ENCODE measurements around the gene CASK. TPM values are rescaled to one million over a fixed set of nuclear protein-coding genes. Genes with fewer than 3 reads are reported as not detected.

CASK gene, protein sequence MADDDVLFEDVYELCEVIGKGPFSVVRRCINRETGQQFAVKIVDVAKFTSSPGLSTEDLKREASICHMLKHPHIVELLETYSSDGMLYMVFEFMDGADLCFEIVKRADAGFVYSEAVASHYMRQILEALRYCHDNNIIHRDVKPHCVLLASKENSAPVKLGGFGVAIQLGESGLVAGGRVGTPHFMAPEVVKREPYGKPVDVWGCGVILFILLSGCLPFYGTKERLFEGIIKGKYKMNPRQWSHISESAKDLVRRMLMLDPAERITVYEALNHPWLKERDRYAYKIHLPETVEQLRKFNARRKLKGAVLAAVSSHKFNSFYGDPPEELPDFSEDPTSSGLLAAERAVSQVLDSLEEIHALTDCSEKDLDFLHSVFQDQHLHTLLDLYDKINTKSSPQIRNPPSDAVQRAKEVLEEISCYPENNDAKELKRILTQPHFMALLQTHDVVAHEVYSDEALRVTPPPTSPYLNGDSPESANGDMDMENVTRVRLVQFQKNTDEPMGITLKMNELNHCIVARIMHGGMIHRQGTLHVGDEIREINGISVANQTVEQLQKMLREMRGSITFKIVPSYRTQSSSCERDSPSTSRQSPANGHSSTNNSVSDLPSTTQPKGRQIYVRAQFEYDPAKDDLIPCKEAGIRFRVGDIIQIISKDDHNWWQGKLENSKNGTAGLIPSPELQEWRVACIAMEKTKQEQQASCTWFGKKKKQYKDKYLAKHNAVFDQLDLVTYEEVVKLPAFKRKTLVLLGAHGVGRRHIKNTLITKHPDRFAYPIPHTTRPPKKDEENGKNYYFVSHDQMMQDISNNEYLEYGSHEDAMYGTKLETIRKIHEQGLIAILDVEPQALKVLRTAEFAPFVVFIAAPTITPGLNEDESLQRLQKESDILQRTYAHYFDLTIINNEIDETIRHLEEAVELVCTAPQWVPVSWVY
- total RNA-seq (2022; extraction: Qiagen RNA extraction; ENCODE audit: low read depth), result 18.7 to 23.0 TPM (median 21.6 TPM) in 5 replicates

DNA sequence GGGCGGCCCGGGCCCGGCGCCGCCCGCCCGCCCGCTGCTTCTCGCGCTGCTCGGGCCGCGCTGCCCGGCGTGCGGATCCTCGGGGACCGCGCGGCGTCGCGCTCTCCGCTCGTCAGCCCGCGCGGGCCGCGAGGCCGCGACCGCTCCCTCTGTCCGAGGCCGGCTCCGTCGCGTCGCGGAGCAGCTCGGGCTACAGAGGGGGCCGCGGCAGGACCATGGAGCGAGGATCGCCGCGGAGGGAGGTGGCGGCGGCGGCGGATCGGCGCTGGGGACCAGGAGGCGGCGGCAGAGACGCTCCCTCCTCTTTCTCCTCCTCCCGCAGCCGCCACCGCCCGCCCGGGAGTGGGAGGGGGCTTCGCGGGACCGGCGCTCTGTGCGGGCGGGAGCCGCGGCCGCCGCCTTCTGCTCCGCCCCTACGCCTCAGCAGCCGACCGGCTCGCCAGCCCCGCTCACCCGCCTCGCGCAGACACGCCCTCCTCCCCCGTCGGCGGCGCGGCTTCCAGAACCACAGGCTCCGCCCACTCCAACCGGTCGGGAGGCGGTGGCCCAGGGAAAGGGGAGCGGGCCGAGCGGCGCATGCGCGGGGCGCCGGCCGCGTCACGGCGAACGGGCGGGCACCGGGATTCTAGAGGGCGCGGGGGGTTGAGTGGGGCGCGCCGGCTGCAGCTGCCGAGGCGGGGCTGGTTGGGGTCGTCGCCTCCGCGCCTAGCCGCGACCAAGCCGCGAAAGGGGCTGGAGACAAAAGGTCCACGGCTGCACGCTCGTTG, at the start of gene CASK:
Gene CASK (minus strand): TSS at position 344 of the 767 bp plus-strand sequence. CDS start 566 bp downstream, outside the sequence.

DNA sequence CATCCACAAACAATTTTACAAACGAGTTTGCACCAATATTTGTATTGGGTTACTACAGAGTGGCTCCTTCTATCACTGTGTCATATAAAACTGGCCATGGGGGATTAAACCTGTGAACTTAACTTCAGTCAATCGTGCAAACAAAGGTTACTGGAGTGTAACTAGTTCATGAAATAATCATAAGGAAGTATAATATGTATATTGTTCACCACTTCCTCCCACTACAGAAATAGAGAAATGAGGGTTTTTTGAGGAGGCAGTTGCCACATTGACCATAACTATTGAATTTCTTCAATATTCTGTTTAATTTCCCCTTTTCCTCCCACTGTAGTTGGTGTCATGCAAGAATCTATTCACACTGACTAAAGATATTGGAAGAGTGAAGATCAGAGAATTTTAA, 199.5 kb downstream of the CASK start, which contains the start of gene GPR82:
Gene GPR82 (plus strand): TSS at position 356 of the 400 bp plus-strand sequence. CDS start 2,846 bp downstream, outside the sequence.

DNA sequence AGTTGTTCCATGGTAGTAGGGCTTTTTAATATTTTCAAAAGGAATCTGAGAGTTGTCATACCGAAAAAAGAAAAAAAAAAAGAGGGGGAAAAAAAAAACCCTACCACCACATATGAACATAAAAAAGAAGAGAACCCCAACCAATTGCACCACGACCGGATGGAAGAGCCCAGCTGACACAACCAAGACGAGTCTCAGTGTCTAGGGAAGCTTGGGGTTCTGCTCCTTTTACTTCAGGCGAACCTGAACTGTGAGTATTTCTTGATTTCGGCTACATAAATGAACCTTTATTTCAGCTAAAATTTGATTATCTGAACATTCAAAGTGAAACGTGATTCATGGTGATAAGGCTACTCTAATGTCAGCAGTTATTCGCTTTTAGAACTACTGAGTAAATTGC, 234.5 kb downstream of the CASK start, which contains the start of gene GPR34:
Gene GPR34 (plus strand): TSS at position 139 of the 400 bp plus-strand sequence. CDS start 6,661 bp downstream, outside the sequence.

Other genes with a start within 250 kb of the CASK start
- 0.13 to 0.16 TPM (median 0.15 TPM) in 4 of 5 replicates, not detected in the other for gene GPR34, start 234.6 kb downstream of the CASK start, total RNA-seq (2022; extraction: Qiagen RNA extraction; ENCODE audit: low read depth)
- not detected in 5 replicates for gene GPR82, start 199.4 kb downstream of the CASK start, total RNA-seq (2022; extraction: Qiagen RNA extraction; ENCODE audit: low read depth)